OCI-LY1 (cell line): ENCODE data around the gene TIMELESS.

ENCODE experiments used
- EZH2 ChIP-seq: fragments of 200-600 bp; sonication (generic), shearing (Covaris generic); IDR thresholded peaks from 2 replicates; pipeline ENCODE4 v1.8.0; 2017; ENCODE audit warnings: borderline replicate concordance, mixed run types, mild to moderate bottlenecking, antibody characterized with exemption, low read length, moderate library complexity, mixed read lengths
- TF ChIP-seq, protein P1 (sequence below): fragments of 200-600 bp; sonication (generic), shearing (Covaris generic); IDR thresholded peaks from 2 replicates; pipeline ENCODE4 v1.5.1; 2017; ENCODE audit warnings: mild to moderate bottlenecking, antibody characterized with exemption, low read length, moderate library complexity, mixed read lengths

DNA sequence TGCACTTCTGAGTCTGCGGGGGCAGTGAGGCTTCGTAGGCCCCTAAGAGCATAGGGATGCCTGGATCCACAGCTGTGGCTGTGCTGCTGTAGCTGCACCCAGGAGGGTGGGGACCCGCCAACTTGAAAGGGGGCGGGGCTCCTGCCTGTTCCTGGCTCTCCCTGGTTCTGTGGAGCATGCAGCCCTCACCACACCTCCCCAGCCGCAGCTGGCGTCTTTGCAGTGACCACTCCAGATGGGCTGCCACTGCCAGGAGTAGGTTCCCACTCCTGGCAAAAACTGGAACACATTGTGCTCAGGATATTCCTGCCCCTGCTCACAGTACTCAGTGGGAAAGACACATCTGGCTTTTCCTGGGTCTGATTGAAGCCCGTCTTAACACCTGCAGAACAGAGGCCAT lies 35.8 kb downstream of the TIMELESS start:
- no peak for TF ChIP-seq EZH2
- TF ChIP-seq, protein P1, sequence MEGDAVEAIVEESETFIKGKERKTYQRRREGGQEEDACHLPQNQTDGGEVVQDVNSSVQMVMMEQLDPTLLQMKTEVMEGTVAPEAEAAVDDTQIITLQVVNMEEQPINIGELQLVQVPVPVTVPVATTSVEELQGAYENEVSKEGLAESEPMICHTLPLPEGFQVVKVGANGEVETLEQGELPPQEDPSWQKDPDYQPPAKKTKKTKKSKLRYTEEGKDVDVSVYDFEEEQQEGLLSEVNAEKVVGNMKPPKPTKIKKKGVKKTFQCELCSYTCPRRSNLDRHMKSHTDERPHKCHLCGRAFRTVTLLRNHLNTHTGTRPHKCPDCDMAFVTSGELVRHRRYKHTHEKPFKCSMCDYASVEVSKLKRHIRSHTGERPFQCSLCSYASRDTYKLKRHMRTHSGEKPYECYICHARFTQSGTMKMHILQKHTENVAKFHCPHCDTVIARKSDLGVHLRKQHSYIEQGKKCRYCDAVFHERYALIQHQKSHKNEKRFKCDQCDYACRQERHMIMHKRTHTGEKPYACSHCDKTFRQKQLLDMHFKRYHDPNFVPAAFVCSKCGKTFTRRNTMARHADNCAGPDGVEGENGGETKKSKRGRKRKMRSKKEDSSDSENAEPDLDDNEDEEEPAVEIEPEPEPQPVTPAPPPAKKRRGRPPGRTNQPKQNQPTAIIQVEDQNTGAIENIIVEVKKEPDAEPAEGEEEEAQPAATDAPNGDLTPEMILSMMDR, result no peak
